GM19467 (cell line): ENCODE results near the gene OR8G1.
"Not testable (repeated sequence)": the region's sequence is repeated elsewhere in the genome, so short reads cannot be mapped to it uniquely, and the experiment has no call there.

Source experiments
- ATAC-seq: cut with Tn5 transposase; IDR thresholded peaks from one replicate; pipeline ENCODE4 v1.9.1; 2021; ENCODE audit warnings: mild to moderate bottlenecking, moderate library complexity; ENCODE audit not compliant: unreplicated experiment

The OR8G1 gene

DNA sequence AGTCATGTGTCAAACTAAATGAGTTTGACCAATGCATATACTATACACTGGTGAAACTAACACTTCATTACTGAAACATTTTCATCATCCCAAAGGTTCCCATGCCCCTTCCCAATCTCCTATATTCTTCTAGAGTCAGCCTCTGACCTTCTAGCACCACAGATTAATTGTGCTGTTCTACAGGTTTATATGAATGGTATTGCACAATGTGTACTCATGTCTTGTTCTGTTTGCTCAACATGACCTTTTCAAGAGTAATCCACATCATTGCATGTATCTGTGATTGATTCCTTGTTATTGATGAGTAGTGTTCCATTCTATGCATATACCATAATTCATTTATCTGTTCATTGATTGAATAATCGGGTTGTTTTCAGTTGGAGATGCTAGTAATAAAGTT, 7.5 kb upstream of the OR8G1 start:
- ATAC-seq, result no peak

DNA sequence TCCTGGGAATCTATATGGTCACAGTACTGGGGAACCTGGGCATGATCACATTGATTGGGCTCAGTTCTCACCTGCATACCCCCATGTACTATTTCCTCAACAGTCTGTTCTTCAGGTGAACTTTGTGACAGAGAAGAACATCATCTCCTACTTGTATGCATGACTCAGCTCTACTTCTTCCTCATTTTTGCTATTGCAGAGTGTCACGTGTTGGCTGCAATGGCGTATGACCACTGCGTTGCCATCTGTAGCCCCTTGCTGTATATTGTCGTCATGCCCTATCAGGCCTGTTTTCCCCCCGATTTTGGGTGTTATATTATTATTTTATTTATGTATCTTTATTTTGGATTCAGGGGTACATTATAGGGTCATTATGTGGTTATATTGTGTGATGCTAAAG, 2.4 kb upstream of the OR8G1 start:
- no peak for ATAC-seq

DNA sequence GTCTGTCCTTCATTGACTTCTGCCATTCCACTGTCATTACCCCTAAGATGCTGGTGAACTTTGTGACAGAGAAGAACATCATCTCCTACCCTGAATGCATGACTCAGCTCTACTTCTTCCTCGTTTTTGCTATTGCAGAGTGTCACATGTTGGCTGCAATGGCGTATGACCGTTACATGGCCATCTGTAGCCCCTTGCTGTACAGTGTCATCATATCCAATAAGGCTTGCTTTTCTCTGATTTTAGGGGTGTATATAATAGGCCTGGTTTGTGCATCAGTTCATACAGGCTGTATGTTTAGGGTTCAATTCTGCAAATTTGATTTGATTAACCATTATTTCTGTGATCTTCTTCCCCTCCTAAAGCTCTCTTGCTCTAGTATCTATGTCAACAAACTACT, 9.0 kb downstream of the OR8G1 start:
- ATAC-seq, result not testable (repeated sequence)

DNA sequence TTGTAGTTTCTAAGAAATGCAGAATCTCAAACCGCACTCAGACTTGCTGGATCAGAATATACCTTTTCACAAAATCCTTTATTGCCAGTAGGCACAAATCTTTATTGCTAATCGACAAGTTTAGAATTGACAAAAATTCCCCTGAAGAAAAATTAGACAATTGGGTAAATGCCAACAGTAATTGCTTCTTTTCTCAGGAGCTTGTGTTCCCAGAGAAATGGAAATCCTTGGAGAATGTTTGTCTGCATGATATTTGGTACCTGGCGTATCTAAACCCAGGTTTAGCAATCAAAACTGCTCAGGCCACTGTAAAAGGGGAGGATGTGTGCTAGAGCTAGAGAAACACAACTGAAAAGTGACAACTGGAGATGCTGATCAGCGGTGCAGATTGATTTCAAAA, 15.2 kb downstream of the OR8G1 start, which contains the start of gene OR8G5:
OR8G5 (plus strand) TSS at position 301 of the 400 bp plus-strand sequence. CDS start 8,556 bp downstream, outside the sequence.
- no peak for ATAC-seq

DNA sequence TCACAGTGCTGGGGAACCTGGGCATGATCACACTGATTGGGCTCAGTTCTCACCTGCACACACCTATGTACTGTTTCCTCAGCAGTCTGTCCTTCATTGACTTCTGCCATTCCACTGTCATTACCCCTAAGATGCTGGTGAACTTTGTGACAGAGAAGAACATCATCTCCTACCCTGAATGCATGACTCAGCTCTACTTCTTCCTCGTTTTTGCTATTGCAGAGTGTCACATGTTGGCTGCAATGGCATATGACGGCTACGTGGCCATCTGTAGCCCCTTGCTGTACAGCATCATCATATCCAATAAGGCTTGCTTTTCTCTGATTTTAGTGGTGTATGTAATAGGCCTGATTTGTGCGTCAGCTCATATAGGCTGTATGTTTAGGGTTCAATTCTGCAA, 24.1 kb downstream of the OR8G1 start:
- not testable (repeated sequence) for ATAC-seq

DNA sequence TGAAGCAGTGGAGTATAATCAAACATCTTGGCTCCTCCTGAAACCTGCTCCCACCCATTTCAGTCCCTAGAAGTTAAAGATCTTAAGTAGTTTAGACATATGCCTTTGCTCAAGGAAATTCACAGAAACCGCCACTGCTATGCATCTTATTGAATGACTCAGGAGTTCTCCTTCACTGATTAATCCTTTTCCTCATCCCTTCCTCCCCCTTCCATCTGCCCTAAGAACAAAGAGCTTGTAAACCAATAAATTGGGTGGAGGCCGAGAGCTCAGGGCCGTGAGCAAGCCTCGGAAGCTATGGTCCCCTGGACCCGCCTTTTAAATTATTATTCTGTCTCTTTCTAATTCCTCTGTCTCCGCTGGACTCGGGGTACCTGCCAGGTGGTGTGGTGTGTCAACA, 30.0 kb downstream of the OR8G1 start:
- not testable (repeated sequence) for ATAC-seq

DNA sequence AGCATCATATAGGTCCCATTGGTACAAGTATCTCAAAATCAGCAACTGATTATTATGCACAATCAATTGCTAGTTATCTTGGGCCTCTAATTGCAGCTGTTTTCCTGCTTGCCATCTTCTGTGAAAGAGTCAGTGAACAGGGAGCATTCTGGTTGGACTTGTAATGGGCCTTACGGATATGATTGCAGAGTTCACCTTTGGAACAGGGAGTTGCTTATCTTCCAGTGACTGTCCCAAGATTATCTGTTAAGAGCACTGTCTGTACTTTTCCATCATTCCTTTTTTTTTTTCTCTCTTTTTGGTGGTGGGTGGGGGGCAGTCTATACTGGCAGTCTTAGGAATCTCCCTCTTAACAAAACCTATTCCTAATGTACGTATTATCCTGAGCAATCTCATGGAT, 33.1 kb downstream of the OR8G1 start:
- no peak for ATAC-seq

DNA sequence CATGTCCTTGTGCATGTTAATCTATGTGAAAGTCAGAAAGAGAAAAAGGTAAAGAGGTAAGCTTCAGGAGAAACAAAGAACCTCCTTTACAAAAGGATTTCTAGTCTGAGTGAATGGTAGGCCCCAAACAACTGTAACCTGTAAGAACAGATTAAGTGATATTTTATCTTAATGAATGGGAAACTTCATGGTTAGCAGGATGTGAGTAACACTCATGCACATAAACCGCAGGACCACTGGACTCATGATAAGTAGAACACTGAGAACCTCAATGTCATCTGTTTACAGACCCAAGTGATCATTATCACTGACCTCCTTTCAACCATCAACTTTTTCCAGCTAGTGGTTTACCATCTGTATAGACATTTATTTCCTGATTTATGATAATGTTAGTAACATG, 35.2 kb downstream of the OR8G1 start:
- no peak for ATAC-seq

DNA sequence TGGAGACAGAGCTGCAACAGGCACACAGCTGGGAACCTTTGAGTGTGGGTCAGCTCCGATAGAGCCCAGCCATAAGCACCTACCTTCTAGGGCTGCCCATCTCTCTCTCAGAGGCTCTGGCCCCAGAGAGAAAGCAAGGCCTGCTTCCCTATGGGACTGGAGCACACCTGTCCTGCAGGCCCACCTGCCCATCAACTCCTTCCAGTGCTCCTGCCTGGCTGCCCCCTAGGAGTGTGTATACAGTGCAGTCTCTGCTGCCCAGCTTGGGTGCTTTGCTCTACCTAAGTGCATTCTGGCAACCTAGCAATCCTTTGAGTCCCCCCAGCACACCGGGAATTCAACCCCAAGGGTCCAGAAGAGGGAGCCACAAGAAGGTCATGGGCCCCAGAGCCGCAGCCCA, 36.3 kb downstream of the OR8G1 start:
- ATAC-seq, result no peak

DNA sequence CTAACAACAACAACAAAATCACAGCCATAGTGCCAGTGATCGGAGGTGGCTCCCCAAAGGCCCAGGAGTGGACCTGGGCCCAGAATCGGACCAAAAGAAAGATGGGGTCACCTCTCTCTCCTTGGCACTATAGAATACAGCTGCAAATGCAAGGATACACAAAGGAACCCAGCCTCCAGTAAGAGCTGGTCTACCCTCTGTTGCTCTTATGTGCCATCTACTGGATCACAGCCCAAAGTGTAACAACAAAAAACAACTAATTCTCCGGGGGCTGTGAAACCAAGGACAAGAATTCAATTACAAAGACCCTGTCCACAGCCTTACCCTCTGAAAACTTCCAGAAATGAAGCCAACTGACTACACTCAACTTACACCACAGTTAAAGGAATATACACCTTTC, 36.9 kb downstream of the OR8G1 start:
- no peak for ATAC-seq

DNA sequence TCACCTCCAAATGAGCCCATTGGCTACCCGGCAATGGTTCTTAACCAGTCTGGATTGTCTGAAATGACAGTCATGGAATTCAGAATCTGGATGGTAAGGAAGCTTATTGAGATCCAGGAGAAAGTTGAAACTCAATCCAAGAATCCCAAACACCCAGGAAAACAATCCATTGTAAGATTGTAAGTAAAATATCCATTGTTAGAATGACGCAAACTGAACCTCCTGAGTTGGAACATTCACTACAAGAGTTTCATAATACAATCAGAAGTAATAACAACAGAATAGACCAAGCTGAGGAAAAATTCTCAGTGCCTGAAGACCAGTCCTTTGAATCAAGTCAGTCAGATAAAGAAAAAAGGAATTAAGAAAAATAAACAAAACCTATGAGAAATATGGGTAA, 37.4 kb downstream of the OR8G1 start:
- no peak for ATAC-seq

DNA sequence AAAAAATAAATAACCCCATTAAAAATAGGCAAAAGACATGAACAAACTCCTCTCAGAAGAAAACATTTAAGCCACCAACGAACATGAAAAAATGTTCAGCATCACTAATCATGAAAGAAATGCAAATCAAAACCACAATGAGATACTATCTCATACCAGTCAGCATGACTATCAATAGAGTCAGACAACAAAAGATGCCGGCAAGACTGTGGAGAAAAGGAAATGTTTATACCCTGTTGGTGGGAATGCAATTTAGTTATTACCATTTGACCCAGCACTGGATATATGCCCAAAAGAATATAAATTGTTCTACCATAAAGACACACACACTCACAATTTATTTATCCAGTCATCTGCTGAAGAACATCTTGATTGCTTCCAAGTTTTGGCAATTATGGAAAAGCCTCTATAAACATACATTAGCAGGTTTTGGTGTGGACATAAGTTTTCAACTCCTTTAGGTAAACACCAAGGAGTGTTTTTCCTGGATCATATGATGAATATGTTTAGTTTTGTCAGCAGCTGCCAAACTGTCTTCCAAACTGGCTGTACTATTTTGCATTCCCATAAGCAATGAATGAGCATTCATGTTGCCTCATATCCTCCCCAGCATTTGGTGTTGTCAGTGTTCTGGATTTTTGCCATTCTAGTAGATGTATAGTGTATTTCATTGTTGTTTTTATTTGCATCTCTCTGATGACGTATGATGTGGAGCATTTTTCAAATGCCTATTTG, 44.9 kb downstream of the OR8G1 start:
- no peak for ATAC-seq

DNA sequence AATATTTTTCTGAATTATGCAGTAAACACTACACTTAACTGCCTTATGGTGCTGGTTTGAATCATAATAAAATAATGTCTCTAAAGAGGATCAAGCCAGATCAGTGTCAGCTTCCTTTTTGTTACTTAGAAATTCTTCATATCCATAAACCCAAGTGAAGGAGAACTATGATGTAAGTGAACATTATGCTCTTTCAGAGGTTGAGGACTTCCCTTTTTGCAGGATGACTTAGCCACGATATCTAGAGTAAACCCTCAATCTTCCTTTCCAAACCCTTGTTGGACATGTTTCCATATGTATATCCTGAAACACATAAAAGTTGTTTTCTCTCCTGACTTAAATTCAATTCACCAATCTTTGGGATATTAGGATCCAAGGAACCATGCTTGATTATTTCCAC, 53.8 kb downstream of the OR8G1 start:
- no peak for ATAC-seq

DNA sequence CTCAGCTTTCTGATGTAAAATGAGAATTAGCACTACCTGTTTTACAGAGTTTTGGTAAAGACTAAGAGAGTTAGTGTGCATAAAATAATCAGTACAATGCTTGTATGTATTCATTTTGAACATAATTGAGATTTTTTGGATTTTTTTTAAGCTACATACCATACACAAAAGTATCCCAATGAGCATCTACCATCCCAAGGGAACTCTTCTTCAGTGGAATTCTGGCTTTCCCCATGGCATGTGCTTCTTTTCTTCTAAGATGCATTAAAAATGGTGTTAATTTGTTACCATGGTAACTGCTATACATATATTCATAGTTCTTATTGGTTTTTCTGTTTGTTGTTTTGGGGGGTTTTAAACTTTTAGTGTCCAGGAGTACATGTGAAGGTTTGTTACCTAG, 55.1 kb downstream of the OR8G1 start:
- no peak for ATAC-seq

DNA sequence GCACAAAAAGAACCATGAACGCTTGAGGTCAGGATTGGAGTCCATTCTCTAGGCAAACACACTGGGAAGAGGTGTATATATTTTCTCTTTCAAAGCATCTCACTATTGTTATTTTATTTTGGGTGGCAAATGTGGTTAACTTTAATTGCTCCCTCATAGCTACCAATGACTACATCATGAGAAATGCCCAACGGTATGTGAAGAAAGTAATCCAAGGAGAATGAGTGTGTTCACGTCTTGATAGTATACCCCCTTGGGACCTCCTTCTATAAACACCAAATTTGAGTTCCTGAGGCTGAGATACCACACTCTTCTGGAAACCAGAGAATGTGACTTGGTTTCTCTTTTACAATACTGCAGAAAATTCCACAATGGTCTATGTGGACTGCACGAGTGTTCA, 57.0 kb downstream of the OR8G1 start:
- no peak for ATAC-seq

DNA sequence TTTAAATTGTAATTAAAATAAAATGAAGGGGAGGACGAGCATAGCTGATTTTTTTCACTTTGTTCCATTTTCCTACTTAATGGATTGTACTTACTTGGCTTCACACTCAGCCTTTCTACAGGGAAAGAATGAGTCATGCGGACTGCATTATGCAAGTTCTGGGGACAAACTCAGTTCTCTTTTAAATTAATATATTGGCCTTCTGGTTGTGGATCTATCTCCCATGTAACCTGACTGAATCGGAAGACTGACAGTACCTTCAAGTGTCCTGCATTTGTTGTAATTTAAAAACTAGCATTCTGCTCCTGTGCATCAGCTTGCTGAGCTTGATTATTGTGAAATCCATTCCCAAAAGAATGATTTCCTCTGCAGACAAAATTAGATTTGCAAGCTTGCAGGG, 60.7 kb downstream of the OR8G1 start:
- ATAC-seq, result no peak

DNA sequence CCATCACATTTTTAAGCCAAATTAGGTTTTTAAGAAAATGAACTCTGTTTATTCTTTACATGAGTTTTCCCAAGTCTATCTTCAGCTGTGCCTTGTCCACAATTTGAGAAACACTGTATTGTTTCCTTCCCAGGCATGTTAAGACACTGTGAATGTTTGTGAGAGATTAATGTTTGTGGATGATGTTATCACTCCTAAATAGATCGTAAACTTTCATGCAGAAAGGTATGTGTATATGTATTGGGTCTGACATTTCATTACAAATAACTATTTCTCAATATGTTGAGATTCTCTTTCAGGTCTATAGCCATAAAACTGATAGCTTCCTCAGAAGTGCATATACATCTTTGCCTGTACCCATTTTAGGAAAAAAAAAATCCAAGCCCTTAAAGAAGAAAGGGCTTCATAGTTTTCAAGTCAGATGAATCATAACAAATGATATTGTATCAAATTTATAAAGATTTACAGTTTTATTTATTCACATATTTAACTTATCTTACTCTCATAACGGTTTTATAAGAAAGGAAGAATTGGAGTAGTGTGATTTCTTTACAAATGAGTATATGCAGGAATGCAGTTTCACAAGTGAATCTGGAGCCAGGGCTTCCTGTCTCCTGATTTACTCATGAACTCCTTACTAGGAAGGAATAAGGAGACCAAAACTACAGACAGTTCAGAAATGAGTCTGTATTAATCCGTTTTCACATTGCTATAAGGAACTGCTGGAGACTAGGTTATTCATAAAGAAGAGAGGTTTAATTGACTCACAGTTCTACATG, 61.6 kb downstream of the OR8G1 start:
- no peak for ATAC-seq
